ENCODE data around the gene NPNT.

Gene NPNT

GRCh38 chr4:105858466-105859040, 36.7 kb upstream of the NPNT start:
- Histone ChIP-seq H3K4me1 (no peaks in the 10 kb centered on the region), H3K4me3 (ENCODE audit: low read depth, low read length) (no peak overlapping the region), H3K9ac (no peak overlapping the region), H2AFZ (no peak overlapping the region), H3K36me3 (ENCODE audit: control insufficient read depth, insufficient read depth, low read length) (no peaks in the 10 kb centered on the region), H3K27ac (no peak overlapping the region), H3K4me2 (ENCODE audit: low read length) (no peak overlapping the region), H3K27me3 (ENCODE audit: control insufficient read depth, insufficient read depth, low read length) (no peaks in the 10 kb centered on the region), H3K79me2 (no peaks in the 10 kb centered on the region), H3K9me3 (ENCODE audit: control insufficient read depth, low read length) (no peaks in the 10 kb centered on the region)
- no peak for TF ChIP-seq CTCF (IDR thresholded peaks at IDR 0.05)

GRCh38 chr4:105859233-105859632, 36.0 kb upstream of the NPNT start:
- Histone ChIP-seq H3K4me3 (ENCODE audit: low read depth, low read length) (no peak overlapping the region), H3K9ac (no peak overlapping the region)

DNA sequence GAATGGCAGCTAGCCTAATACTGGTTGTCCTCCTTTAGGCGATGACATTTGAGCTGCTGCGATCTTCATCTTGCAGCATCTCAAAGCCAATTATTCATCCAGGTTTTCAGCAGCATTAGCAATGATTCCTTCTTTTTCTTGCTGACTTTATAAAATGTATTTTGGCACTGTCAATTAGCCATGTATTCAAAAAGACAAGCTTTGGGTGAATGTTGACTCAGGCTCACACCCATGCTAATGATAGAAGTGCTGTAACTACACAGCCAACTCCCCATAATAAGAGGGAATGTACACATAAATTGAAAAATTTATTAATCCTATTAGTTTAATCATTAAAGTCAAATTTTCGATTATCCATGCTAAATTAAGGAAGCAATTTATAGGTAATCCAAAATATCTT, 24.3 kb upstream of the NPNT start:
- H3K27me3 ChIP-seq (ENCODE audit: control insufficient read depth, insufficient read depth, low read length), result no peaks in the 10 kb centered on the region
- no peak for TF ChIP-seq CTCF (IDR thresholded peaks at IDR 0.05)
- no peaks in the 10 kb centered on the region for H3K36me3 ChIP-seq (ENCODE audit: control insufficient read depth, insufficient read depth, low read length)
- H3K27ac ChIP-seq, result no peak overlapping the region
- no peak overlapping the region for H2AFZ ChIP-seq
- no peak overlapping the region for H3K4me3 ChIP-seq (ENCODE audit: low read depth, low read length)
- H3K79me2 ChIP-seq, result no peaks in the 10 kb centered on the region
- H3K9me3 ChIP-seq (ENCODE audit: control insufficient read depth, low read length), result no peaks in the 10 kb centered on the region
- no peak overlapping the region for H3K9ac ChIP-seq
- H3K4me2 ChIP-seq (ENCODE audit: low read length), result no peak overlapping the region
- no peaks in the 10 kb centered on the region for H3K4me1 ChIP-seq

More at GRCh38 chr4:105859233-105859632, 36.0 kb upstream of the NPNT start:
- Histone ChIP-seq H3K79me2 (no peaks in the 10 kb centered on the region), H3K4me1 (no peaks in the 10 kb centered on the region), H3K4me2 (ENCODE audit: low read length) (no peak overlapping the region), H2AFZ (no peak overlapping the region), H3K9me3 (ENCODE audit: control insufficient read depth, low read length) (no peaks in the 10 kb centered on the region), H3K27ac (no peak overlapping the region), H3K27me3 (ENCODE audit: control insufficient read depth, insufficient read depth, low read length) (no peaks in the 10 kb centered on the region), H3K36me3 (ENCODE audit: control insufficient read depth, insufficient read depth, low read length) (no peaks in the 10 kb centered on the region)
- no peak for TF ChIP-seq CTCF (IDR thresholded peaks at IDR 0.05)

- Histone ChIP-seq H3K27ac (no peak overlapping the region), H3K9me3 (ENCODE audit: control insufficient read depth, low read length) (no peaks in the 10 kb centered on the region), H3K4me3 (ENCODE audit: low read depth, low read length) (no peak overlapping the region), H2AFZ (no peak overlapping the region), H3K4me1 (no peaks in the 10 kb centered on the region), H3K36me3 (ENCODE audit: control insufficient read depth, insufficient read depth, low read length) (no peaks in the 10 kb centered on the region), H3K9ac (no peak overlapping the region), H3K4me2 (ENCODE audit: low read length) (no peak overlapping the region), H3K79me2 (no peaks in the 10 kb centered on the region), H3K27me3 (ENCODE audit: control insufficient read depth, insufficient read depth, low read length) (no peaks in the 10 kb centered on the region)
- TF ChIP-seq CTCF (IDR thresholded peaks at IDR 0.05), result no peak
Measured at GRCh38 chr4:105871997-105872396, 23.3 kb upstream of the NPNT start.

GRCh38 chr4:105875233-105875632, 20.0 kb upstream of the NPNT start:
- Histone ChIP-seq H3K9me3 (ENCODE audit: control insufficient read depth, low read length) (no peaks in the 10 kb centered on the region), H3K4me1 (no peaks in the 10 kb centered on the region), H3K27me3 (ENCODE audit: control insufficient read depth, insufficient read depth, low read length) (no peaks in the 10 kb centered on the region), H3K9ac (no peak overlapping the region), H3K4me3 (ENCODE audit: low read depth, low read length) (no peak overlapping the region), H2AFZ (no peak overlapping the region), H3K4me2 (ENCODE audit: low read length) (no peak overlapping the region), H3K36me3 (ENCODE audit: control insufficient read depth, insufficient read depth, low read length) (no peaks in the 10 kb centered on the region), H3K79me2 (no peaks in the 10 kb centered on the region), H3K27ac (no peak overlapping the region)
- TF ChIP-seq CTCF (IDR thresholded peaks at IDR 0.05), result no peak
